Immature natural killer cell (primary cell): Measurements from ENCODE around the gene IFNGR2. TPM values are rescaled to one million over a fixed set of nuclear protein-coding genes. Genes with fewer than 3 reads are reported as not detected.
"Not testable (repeated sequence)": the region's sequence is repeated elsewhere in the genome, so short reads cannot be mapped to it uniquely, and the experiment has no call there.

ENCODE experiments used
- DNase-seq, 3 donors: peaks; one replicate each; pipeline ENCODE4 v3.0.0; 2022; ENCODE audit warnings: mixed read lengths in 1 of 3
- H3K27ac Mint-ChIP-seq, 6 donors: one replicate each; pipeline ENCODE4 v1.8.0; 2020; ENCODE audit warnings: mixed read lengths in 6 of 6, mild to moderate bottlenecking in 5 of 6, inconsistent platforms in 4 of 6, moderate library complexity in 3 of 6
- H3K27me3 Mint-ChIP-seq, 3 donors: one replicate each; pipeline ENCODE4 v1.8.0; 2020 to 2021; ENCODE audit warnings: low read depth in 3 of 3, mild to moderate bottlenecking in 3 of 3, mixed read lengths in 3 of 3, moderate library complexity in 3 of 3, inconsistent platforms in 1 of 3
- H3K36me3 Mint-ChIP-seq, 3 donors: one replicate each; pipeline ENCODE4 v1.8.0; 2020; ENCODE audit warnings: mixed read lengths in 3 of 3, inconsistent platforms in 2 of 3, mild to moderate bottlenecking in 2 of 3
- H3K4me1 Mint-ChIP-seq, 2 donors: one replicate each; pipeline ENCODE4 v1.8.0; 2020; ENCODE audit warnings: inconsistent platforms in 2 of 2, mild to moderate bottlenecking in 2 of 2, mixed read lengths in 2 of 2, moderate library complexity in 1 of 2
- H3K4me3 Mint-ChIP-seq, 5 donors: one replicate each; pipeline ENCODE4 v1.8.0; 2020; ENCODE audit warnings: mild to moderate bottlenecking in 5 of 5, mixed read lengths in 5 of 5, inconsistent platforms in 3 of 5, moderate library complexity in 3 of 5
- H3K9me3 Mint-ChIP-seq, 6 donors: one replicate each; pipeline ENCODE4 v1.8.0; 2020; ENCODE audit warnings: mild to moderate bottlenecking in 6 of 6, mixed read lengths in 6 of 6, inconsistent platforms in 4 of 6, moderate library complexity in 3 of 6
- polyA plus RNA-seq, 3 donors: library from polyadenylated mRNA; unstranded; fragments of 300-500 nt; fragmentation: Illumina TruSeq; gene quantifications; one replicate each; pipeline ENCODE4 v1.2.3, GENCODE V29; 2021

IFNGR2 gene
- polyA plus RNA-seq, 3 donors from 2014 or later, result 0.35 to 2.0 (median 0.77) TPM

- H3K4me1 Mint-ChIP-seq, result peaks cover 60 to 62% of the 10 kb centered on the region in 2 donors
- H3K27ac Mint-ChIP-seq, result peak overlapping the region in 2 of 6 donors; percentile 14 to 55
- H3K27me3 Mint-ChIP-seq, result peaks cover 53 to 79% (median 69%) of the 10 kb centered on the region in 3 donors
- not testable (repeated sequence) for H3K36me3 Mint-ChIP-seq, DNase-seq, H3K9me3 Mint-ChIP-seq
- peak overlapping the region in 1 of 5 donors; percentile 10 for H3K4me3 Mint-ChIP-seq
Measured at GRCh38 chr21:33381381-33381780, 21.8 kb upstream of the IFNGR2 start.

GRCh38 chr21:33383056-33383888 is 19.9 kb upstream of the IFNGR2 start:
- Mint-ChIP-seq H3K36me3 (no peaks in the 10 kb centered on the region), H3K27me3 (peaks cover 43 to 71% (median 58%) of the 10 kb centered on the region in 3 donors), H3K27ac (peak overlapping the region in 5 of 6 donors; percentile 62 to 94 (median 80)), H3K9me3 (peaks cover 0 to 7% (median 0%) of the 10 kb centered on the region in 6 donors), H3K4me3 (peak overlapping the region; percentile 70 to 86 (median 79)), H3K4me1 (peaks cover 60 to 62% of the 10 kb centered on the region in 2 donors)
- peak; percentile 75 to 78 (median 76) for DNase-seq

DNA sequence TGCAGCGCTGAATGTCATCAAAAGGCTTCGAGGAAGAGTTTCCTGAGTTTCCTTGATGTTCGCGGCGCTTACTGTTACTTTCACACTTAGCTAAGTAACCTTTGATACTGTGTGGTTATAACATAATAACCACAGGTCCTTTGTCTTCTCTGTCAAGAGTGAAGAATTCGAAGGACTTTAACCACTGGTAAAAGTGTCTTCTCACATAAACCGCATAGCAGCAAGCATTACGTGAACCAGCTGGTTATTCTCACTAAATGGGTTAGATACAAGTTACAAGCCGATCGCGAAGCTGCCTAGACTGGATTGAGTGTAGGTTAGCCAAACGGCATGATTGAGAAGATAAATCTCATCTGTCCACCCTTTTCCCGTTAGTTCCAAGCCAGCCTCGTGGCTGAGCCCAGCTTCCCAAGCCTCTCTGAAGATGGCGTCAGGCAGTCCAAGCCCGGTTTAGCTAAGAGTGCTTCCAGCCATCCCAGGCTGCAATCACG is 18.3 kb upstream of the IFNGR2 start:
- Mint-ChIP-seq H3K27ac (peak overlapping the region in 5 of 6 donors; percentile 73 to 87 (median 80)), H3K36me3 (no peaks in the 10 kb centered on the region), H3K4me3 (peak overlapping the region; percentile 68 to 78 (median 73)), H3K4me1 (peaks cover 57 to 59% of the 10 kb centered on the region in 2 donors), H3K9me3 (peaks cover 0 to 7% (median 0%) of the 10 kb centered on the region in 6 donors), H3K27me3 (peaks cover 44 to 63% (median 62%) of the 10 kb centered on the region in 3 donors)
- peak; percentile 87 to 90 (median 88) for DNase-seq

DNA sequence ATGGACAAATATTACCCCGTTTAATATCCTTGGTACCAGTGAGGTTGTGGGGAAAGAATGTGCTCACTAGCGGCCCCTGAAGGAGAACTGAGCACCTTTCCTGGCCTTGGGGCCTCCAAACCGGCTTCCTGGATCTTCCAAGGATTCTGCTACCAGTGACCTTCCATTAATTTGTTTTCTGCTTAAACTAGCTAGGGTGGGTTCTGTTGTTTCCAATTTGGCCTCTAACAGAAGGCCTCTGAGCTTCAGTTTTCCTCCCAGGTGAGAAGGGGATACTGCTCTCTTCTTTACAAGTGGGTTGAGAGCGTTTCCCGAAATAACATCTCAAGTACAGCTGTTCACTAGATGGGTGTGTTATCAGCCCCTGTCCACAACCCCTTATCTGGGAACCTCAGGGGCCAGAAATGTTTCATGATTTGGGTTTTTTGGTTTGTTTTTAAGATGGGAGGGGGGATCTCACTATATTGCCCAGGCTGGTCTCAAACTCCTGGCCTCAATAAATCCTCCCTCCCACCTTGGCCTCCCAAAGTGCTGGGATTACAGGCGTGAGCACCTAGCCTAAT is 16.9 kb upstream of the IFNGR2 start:
- H3K9me3 Mint-ChIP-seq, result peaks cover 0 to 7% (median 0%) of the 10 kb centered on the region in 6 donors
- no peak for DNase-seq
- peak overlapping the region in 1 of 6 donors; percentile 10 for H3K27ac Mint-ChIP-seq
- H3K4me1 Mint-ChIP-seq, result peaks cover 43 to 45% of the 10 kb centered on the region in 2 donors
- H3K27me3 Mint-ChIP-seq, result peaks cover 51 to 62% (median 60%) of the 10 kb centered on the region in 3 donors
- H3K36me3 Mint-ChIP-seq, result no peaks in the 10 kb centered on the region
- peak overlapping the region in 1 of 5 donors; percentile 35 for H3K4me3 Mint-ChIP-seq

DNA sequence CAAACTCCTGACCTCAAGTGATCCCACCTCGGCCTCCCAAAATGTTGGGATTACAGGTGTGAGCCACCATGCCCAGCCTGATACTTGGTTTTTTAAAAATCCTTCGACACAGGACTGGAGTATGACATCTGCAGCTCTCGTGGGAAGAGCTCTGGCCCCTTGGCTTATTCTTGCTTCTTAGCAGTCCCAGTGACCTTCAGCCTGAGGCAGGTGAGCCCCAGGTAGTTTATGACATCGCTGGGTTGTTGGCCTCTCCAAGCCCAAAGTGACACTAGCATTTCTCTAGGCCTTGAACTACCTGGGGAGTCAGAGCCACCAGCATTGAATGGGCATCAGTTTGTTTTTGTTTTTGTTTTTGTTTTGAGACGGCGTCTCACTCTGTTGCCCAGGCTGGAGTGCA is 15.9 kb upstream of the IFNGR2 start:
- DNase-seq, result no peak
- no peak overlapping the region for H3K27ac Mint-ChIP-seq
- peaks cover 48 to 63% (median 61%) of the 10 kb centered on the region in 3 donors for H3K27me3 Mint-ChIP-seq
- no peaks in the 10 kb centered on the region for H3K36me3 Mint-ChIP-seq
- H3K4me1 Mint-ChIP-seq, result peaks cover 35 to 37% of the 10 kb centered on the region in 2 donors
- H3K4me3 Mint-ChIP-seq, result no peak overlapping the region
- peaks cover 0 to 7% (median 0%) of the 10 kb centered on the region in 6 donors for H3K9me3 Mint-ChIP-seq

GRCh38 chr21:33388188-33388587 is 15.0 kb upstream of the IFNGR2 start:
- peaks cover 26 to 28% of the 10 kb centered on the region in 2 donors for H3K4me1 Mint-ChIP-seq

DNA sequence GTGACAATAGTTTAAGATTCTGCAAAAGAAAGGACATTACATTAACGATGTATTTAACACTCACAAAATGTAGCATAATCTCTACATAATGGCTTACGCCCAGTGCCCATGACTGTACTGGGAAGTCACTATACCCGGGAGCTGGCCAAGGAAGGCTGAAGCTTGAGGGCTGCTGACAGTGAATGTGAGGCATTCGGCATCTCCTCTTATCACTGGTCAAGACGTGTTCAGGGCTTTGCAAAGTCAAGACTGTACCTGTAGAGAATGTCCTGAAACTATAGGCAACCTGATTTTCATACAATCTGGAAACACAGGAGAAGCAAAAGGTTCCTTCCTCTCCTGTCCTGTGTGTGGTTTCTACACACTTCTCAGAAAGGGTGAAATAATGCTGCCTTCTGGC is 12.7 kb upstream of the IFNGR2 start:
- peaks cover 3 to 6% of the 10 kb centered on the region in 2 donors for H3K4me1 Mint-ChIP-seq
- no peak overlapping the region for H3K4me3 Mint-ChIP-seq
- no peaks in the 10 kb centered on the region for H3K36me3 Mint-ChIP-seq
- no peak for DNase-seq
- H3K27ac Mint-ChIP-seq, result no peak overlapping the region
- H3K27me3 Mint-ChIP-seq, result peaks cover 34 to 50% (median 44%) of the 10 kb centered on the region in 3 donors
- no peaks in the 10 kb centered on the region for H3K9me3 Mint-ChIP-seq

More at GRCh38 chr21:33388188-33388587, 15.0 kb upstream of the IFNGR2 start:
- no peaks in the 10 kb centered on the region for H3K36me3 Mint-ChIP-seq
- no peak overlapping the region for H3K27ac Mint-ChIP-seq
- H3K9me3 Mint-ChIP-seq, result peaks cover 0 to 6% (median 0%) of the 10 kb centered on the region in 6 donors
- H3K27me3 Mint-ChIP-seq, result peaks cover 46 to 60% (median 55%) of the 10 kb centered on the region in 3 donors
- H3K4me3 Mint-ChIP-seq, result peak overlapping the region in 1 of 5 donors; percentile 18
- DNase-seq, result no peak

DNA sequence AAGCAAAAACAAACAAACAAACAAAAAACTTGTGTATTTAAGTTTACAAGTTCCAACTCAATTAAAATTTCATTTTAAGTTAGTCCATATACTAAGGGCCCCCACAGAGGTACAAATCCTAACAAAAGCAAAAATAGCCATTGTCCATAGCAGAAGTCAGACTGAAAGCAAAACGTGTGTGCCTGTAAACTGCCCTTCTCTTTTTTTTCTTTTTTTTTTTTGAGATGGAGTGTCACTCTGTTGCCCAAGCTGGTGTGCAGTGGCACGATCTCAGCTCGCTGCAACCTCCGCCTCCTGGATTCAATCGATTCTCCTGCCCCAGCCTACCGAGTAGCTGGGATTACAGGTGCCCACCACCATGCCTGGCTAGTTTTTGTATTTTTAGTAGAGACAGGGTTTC is 11.6 kb upstream of the IFNGR2 start:
- peaks cover 35 to 49% (median 43%) of the 10 kb centered on the region in 3 donors for H3K27me3 Mint-ChIP-seq
- no peak overlapping the region for H3K4me3 Mint-ChIP-seq
- no peak for DNase-seq
- H3K27ac Mint-ChIP-seq, result no peak overlapping the region
- H3K9me3 Mint-ChIP-seq, result no peaks in the 10 kb centered on the region
- H3K4me1 Mint-ChIP-seq, result no peaks in the 10 kb centered on the region
- H3K36me3 Mint-ChIP-seq, result no peaks in the 10 kb centered on the region

- H3K27me3 Mint-ChIP-seq, result peaks cover 36 to 49% (median 48%) of the 10 kb centered on the region in 3 donors
- H3K4me1 Mint-ChIP-seq, result no peaks in the 10 kb centered on the region
- no peaks in the 10 kb centered on the region for H3K9me3 Mint-ChIP-seq
- peak overlapping the region in 1 of 5 donors; percentile 15 for H3K4me3 Mint-ChIP-seq
- no peak overlapping the region for H3K27ac Mint-ChIP-seq
- H3K36me3 Mint-ChIP-seq, result no peaks in the 10 kb centered on the region
- DNase-seq, result no peak
Measured at GRCh38 chr21:33392284-33392985, 10.8 kb upstream of the IFNGR2 start.

DNA sequence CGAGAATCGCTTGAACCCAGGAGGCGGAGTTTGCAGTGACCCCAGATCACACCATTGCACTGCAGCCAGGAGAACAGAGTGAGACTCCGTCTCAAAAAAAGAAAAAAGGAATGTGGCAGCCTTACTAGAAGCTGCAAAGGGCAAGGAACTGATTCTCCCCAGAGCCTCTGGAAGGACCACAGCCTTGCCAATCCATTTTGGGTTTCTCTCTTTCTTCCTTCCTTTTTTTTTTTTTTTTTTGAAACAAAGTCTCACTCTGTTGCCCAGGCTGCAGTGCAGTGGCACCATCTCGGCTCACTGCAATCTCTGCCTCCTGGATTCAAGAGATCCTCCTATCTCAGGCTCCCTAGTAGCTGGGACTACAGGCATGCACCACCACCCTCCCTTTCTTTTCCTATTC is 9.9 kb upstream of the IFNGR2 start:
- no peaks in the 10 kb centered on the region for H3K4me1 Mint-ChIP-seq
- peaks cover 38 to 53% (median 46%) of the 10 kb centered on the region in 3 donors for H3K27me3 Mint-ChIP-seq
- no peak overlapping the region for H3K4me3 Mint-ChIP-seq
- no peaks in the 10 kb centered on the region for H3K36me3 Mint-ChIP-seq
- H3K27ac Mint-ChIP-seq, result no peak overlapping the region
- H3K9me3 Mint-ChIP-seq, result no peaks in the 10 kb centered on the region
- no peak for DNase-seq

GRCh38 chr21:33394260-33394659 is 9.0 kb upstream of the IFNGR2 start:
- H3K27me3 Mint-ChIP-seq, result peaks cover 35 to 60% (median 48%) of the 10 kb centered on the region in 3 donors
- no peak overlapping the region for H3K27ac Mint-ChIP-seq
- H3K36me3 Mint-ChIP-seq, result no peaks in the 10 kb centered on the region
- peak in 2 of 3 donors; percentile 26 to 39 for DNase-seq
- no peaks in the 10 kb centered on the region for H3K4me1 Mint-ChIP-seq
- H3K4me3 Mint-ChIP-seq, result no peak overlapping the region
- H3K9me3 Mint-ChIP-seq, result no peaks in the 10 kb centered on the region

DNA sequence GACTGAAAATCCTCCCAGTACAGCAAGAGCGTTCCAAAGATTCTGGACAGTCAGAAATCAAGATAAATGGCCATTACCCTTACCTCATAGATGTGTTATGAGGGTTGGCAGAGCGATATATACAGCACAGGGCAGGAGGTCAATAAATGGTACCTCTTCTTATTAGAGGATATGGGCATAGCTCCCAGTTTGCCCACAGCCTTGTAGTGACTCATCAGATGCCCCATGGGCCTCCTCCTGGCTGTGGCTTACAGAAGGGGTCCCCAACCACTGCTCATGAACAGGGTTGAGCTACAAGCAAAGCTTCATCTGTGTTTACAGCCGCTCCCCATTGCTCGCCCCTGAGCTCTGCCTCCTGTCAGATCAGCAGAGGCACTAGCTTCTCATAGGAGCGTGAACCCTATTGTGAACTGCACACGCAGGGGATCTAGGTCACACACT is 7.3 kb upstream of the IFNGR2 start:
- Mint-ChIP-seq H3K4me1 (peaks cover 0 to 2% of the 10 kb centered on the region in 2 donors), H3K27ac (no peak overlapping the region), H3K4me3 (no peak overlapping the region)

GRCh38 chr21:33396436-33396835 is 6.8 kb upstream of the IFNGR2 start:
- no peak for DNase-seq
- Mint-ChIP-seq H3K27ac (no peak overlapping the region), H3K4me3 (no peak overlapping the region), H3K4me1 (peaks cover 0 to 5% of the 10 kb centered on the region in 2 donors), H3K36me3 (no peaks in the 10 kb centered on the region), H3K27me3 (peaks cover 33 to 58% (median 45%) of the 10 kb centered on the region in 3 donors), H3K9me3 (peaks cover 0 to 5% (median 0%) of the 10 kb centered on the region in 6 donors)

More for the DNA sequence above, 7.3 kb upstream of the IFNGR2 start:
- Mint-ChIP-seq H3K36me3 (no peaks in the 10 kb centered on the region), H3K9me3 (peaks cover 0 to 1% (median 0%) of the 10 kb centered on the region in 6 donors), H3K27me3 (peaks cover 29 to 57% (median 44%) of the 10 kb centered on the region in 3 donors)
- DNase-seq, result no peak
